HG02981 (cell line): ENCODE results near the gene E2F2.

Experiments used
- ATAC-seq: cut with Tn5 transposase; IDR thresholded peaks from one replicate; pipeline ENCODE4 v1.9.1; 2021; ENCODE audit warnings: mild to moderate bottlenecking, moderate library complexity; ENCODE audit not compliant: unreplicated experiment

Gene E2F2

GRCh38 chr1:23489842-23490241, 41.2 kb downstream of the E2F2 start:
- no peak for ATAC-seq

GRCh38 chr1:23485002-23485332, 46.1 kb downstream of the E2F2 start:
- no peak for ATAC-seq

GRCh38 chr1:23484253-23485001, 46.6 kb downstream of the E2F2 start:
- peak; percentile 55 for ATAC-seq

- no peak for ATAC-seq
Observed at GRCh38 chr1:23483321-23484252, 47.4 kb downstream of the E2F2 start, which contains the start of gene ASAP3. Gene ASAP3, minus strand, starts transcription at chr1:23484179. Its CDS starts 46 bp downstream, at chr1:23484133.

- no peak for ATAC-seq
Observed at GRCh38 chr1:23481904-23482303, 49.1 kb downstream of the E2F2 start.

- ATAC-seq: no peak
Observed at GRCh38 chr1:23481026-23481597, 49.9 kb downstream of the E2F2 start.

GRCh38 chr1:23480187-23481025, 50.6 kb downstream of the E2F2 start:
- no peak for ATAC-seq

- ATAC-seq: no peak
Observed at GRCh38 chr1:23479666-23479941, 51.4 kb downstream of the E2F2 start.

GRCh38 chr1:23478896-23479665, 52.0 kb downstream of the E2F2 start:
- ATAC-seq: no peak

- ATAC-seq: no peak
Observed at GRCh38 chr1:23477359-23478144, 53.5 kb downstream of the E2F2 start.

- no peak for ATAC-seq
Observed at GRCh38 chr1:23475641-23476040, 55.4 kb downstream of the E2F2 start.

- no peak for ATAC-seq
Observed at GRCh38 chr1:23475134-23475628, 55.9 kb downstream of the E2F2 start.

- no peak for ATAC-seq
Observed at GRCh38 chr1:23473037-23473800, 57.8 kb downstream of the E2F2 start.

- ATAC-seq: no peak
Observed at GRCh38 chr1:23472351-23473036, 58.5 kb downstream of the E2F2 start.

- ATAC-seq: no peak
Observed at GRCh38 chr1:23471473-23472075, 59.5 kb downstream of the E2F2 start.

- no peak for ATAC-seq
Observed at GRCh38 chr1:23470282-23471070, 60.6 kb downstream of the E2F2 start.
